OCI-LY7 (cell line): ENCODE results near the gene ARHGEF17. TPM values are rescaled to one million over a fixed set of nuclear protein-coding genes. Genes with fewer than 3 reads are reported as not detected.

ENCODE experiments used
- BruUV-seq: library from RNA; stranded (reverse); fragments of 400-500 nt; replicated peaks from 2 replicates; lab custom pipeline; 2021; lab: Mats Ljungman, UMichigan
- CTCF ChIA-PET: fragments of 300-600 bp; sonication (Branson Sonifier 250); formaldehyde crosslinking; loops from one replicate; lab custom pipeline; 2022; ENCODE audit warnings: antibody characterized with exemption; ENCODE audit not compliant: unreplicated experiment; lab: Charles Lee
- POLR2A ChIA-PET: fragments of 300-600 bp; sonication (Branson Sonifier 250); formaldehyde crosslinking; loops from one replicate; lab custom pipeline; 2022; ENCODE audit warnings: antibody characterized with exemption; lab: Charles Lee
- DNase-seq: peaks from one replicate; pipeline ENCODE4 v3.0.0-alpha.2; 2015; ENCODE audit warnings: low spot score
- H2AFZ ChIP-seq: fragments of 200-600 bp; sonication (generic), shearing (Covaris generic); 2 replicates; pipeline ENCODE4 v1.6.1; 2014; ENCODE audit warnings: mild to moderate bottlenecking, antibody characterized with exemption, low read length, moderate library complexity
- H3K27ac ChIP-seq: fragments of 200-600 bp; sonication (generic); 2 replicates; pipeline ENCODE4 v1.5.1; 2014; ENCODE audit warnings: mixed run types, low read depth, mild to moderate bottlenecking, moderate library complexity, low read length, inconsistent platforms; ENCODE audit not compliant: poor library complexity, severe bottlenecking
- H3K36me3 ChIP-seq: fragments of 200-600 bp; sonication (generic); 2 replicates; pipeline ENCODE4 v1.6.1; 2014; ENCODE audit warnings: mild to moderate bottlenecking, antibody characterized with exemption, low read length, moderate library complexity, mixed read lengths; ENCODE audit not compliant: insufficient read depth
- H3K4me1 ChIP-seq: fragments of 200-600 bp; sonication (generic); 2 replicates; pipeline ENCODE4 v1.5.1; 2014; ENCODE audit warnings: mild to moderate bottlenecking, low read length; ENCODE audit not compliant: insufficient read depth, poor library complexity, severe bottlenecking
- H3K4me2 ChIP-seq: fragments of 200-600 bp; sonication (generic); 2 replicates; pipeline ENCODE4 v1.6.1; 2014; ENCODE audit warnings: mild to moderate bottlenecking, low read length
- H3K4me3 ChIP-seq: fragments of 200-600 bp; sonication (generic); 2 replicates; pipeline ENCODE4 v1.5.1; 2014; ENCODE audit warnings: mild to moderate bottlenecking, low read depth, low read length; ENCODE audit not compliant: poor library complexity, severe bottlenecking
- H3K79me2 ChIP-seq: fragments of 200-600 bp; sonication (generic); 2 replicates; pipeline ENCODE4 v1.6.1; 2016; ENCODE audit warnings: low read depth, mild to moderate bottlenecking, low read length, moderate library complexity, mixed read lengths; ENCODE audit not compliant: insufficient read depth
- H3K9me2 ChIP-seq: fragments of 200-600 bp; sonication (generic); 2 replicates; pipeline ENCODE4 v1.6.1; 2016; ENCODE audit warnings: mild to moderate bottlenecking, low read length, mixed read lengths; ENCODE audit not compliant: insufficient read depth
- H3K9me3 ChIP-seq: fragments of 200-600 bp; sonication (generic); 2 replicates; pipeline ENCODE4 v1.6.1; 2014; ENCODE audit warnings: mild to moderate bottlenecking, mixed run types, low read length, mixed read lengths
- H4K20me1 ChIP-seq: fragments of 200-600 bp; sonication (generic); 2 replicates; pipeline ENCODE4 v1.6.1; 2014; ENCODE audit warnings: mild to moderate bottlenecking, antibody characterized with exemption, low read length, moderate library complexity, mixed read lengths; ENCODE audit not compliant: insufficient read depth
- CTCF ChIP-seq: fragments of 200-600 bp; sonication (generic); conservative IDR thresholded peaks from 2 replicates; pipeline ENCODE4 v1.5.1; 2014; ENCODE audit warnings: mild to moderate bottlenecking, antibody characterized with exemption, low read length, moderate library complexity, mixed read lengths
- intact Hi-C: fragments of 100-400 bp; cut with micrococcal nuclease; formaldehyde crosslinking; loops from one replicate; pipeline ENCODE4 v1.10.0; 2022; ENCODE audit not compliant: unreplicated experiment
- total RNA-seq, 2 experiments: library from RNA; depleted of rRNA in 1 of 2; stranded (reverse); fragments of >200 nt in 1 of 2; shearing (Covaris generic) in 1 of 2; gene quantifications; 2 replicates each; pipeline ENCODE4 v1.2.3, GENCODE V29; 2014 to 2022

The ARHGEF17 gene
- total RNA-seq, 2 experiments from 2014 or later, result 0.19 to 1.4 TPM

- no peak overlapping the region for H2AFZ ChIP-seq
- TF ChIP-seq CTCF, result no peak
- H4K20me1 ChIP-seq, result 0 out of 2 replicates have a peak, but pooled peaks cover 3% of the 10 kb centered on the region
- no peaks in the 10 kb centered on the region for H3K9me3 ChIP-seq
- H3K4me1 ChIP-seq, result no peaks in the 10 kb centered on the region
- H3K79me2 ChIP-seq, result no peaks in the 10 kb centered on the region
- H3K36me3 ChIP-seq, result peaks cover 5% of the 10 kb centered on the region
- no peaks in the 10 kb centered on the region for H3K9me2 ChIP-seq
- intact Hi-C loops, result loop anchor here (5.0 kb wide), 1 partner anchor 246 kb away; no protein-coding TSS in a partner anchor
- no peak overlapping the region for H3K27ac ChIP-seq
- CTCF ChIA-PET, result interaction anchor here (0.6 kb wide), 1 partner anchor 741 kb away, joined by 4 read pairs; no protein-coding TSS in a partner anchor
- no peak for DNase-seq
- no TSS peak for BruUV-seq
- POLR2A ChIA-PET, result no interaction called here
- H3K4me2 ChIP-seq, result no peak overlapping the region
- no peak overlapping the region for H3K4me3 ChIP-seq
These were observed 108.7 kb downstream of the ARHGEF17 start for GRCh38 chr11:73416786-73417185.

Other genes starting within 250 kb of the ARHGEF17 start
- gene FCHSD2, start 166.0 kb upstream of the ARHGEF17 start, total RNA-seq (2014; rRNA removed; shearing (Covaris generic)), result 39.0 and 48.7 TPM in 2 replicates
- gene FCHSD2, start 166.0 kb upstream of the ARHGEF17 start, total RNA-seq (2022), result 128 and 147 TPM in 2 replicates
- gene P2RY2, start 90.0 kb upstream of the ARHGEF17 start, total RNA-seq (2014; rRNA removed; shearing (Covaris generic)), result not detected in 2 replicates
- not detected in 2 replicates for gene P2RY2, start 90.0 kb upstream of the ARHGEF17 start, total RNA-seq (2022)
- gene P2RY6, start 35.9 kb upstream of the ARHGEF17 start, total RNA-seq (2014; rRNA removed; shearing (Covaris generic)), result not detected in 2 replicates
- not detected in 2 replicates for gene P2RY6, start 35.9 kb upstream of the ARHGEF17 start, total RNA-seq (2022)
- gene RELT, start 68.1 kb downstream of the ARHGEF17 start, total RNA-seq (2014; rRNA removed; shearing (Covaris generic)), result 16.6 and 21.5 TPM in 2 replicates
- 24.7 and 30.8 TPM in 2 replicates for gene RELT, start 68.1 kb downstream of the ARHGEF17 start, total RNA-seq (2022)